Amniotic epithelial cell (primary cell): ENCODE results near the gene UVRAG.
A peak's percentile ranks its signal among the peaks of the same experiment; 100 is the strongest.

Experiments
- DNase-seq: peaks from one replicate; pipeline ENCODE4 v3.0.0-alpha.2; 2010; ENCODE audit warnings: low read depth

UVRAG gene

GRCh38 chr11:75809991-75810390 lies 5.0 kb upstream of the UVRAG start:
- no peak for DNase-seq

- no peak for DNase-seq
Observed at GRCh38 chr11:75810637-75811390, 4.2 kb upstream of the UVRAG start.

GRCh38 chr11:75811485-75811884 lies 3.5 kb upstream of the UVRAG start:
- no peak for DNase-seq

- DNase-seq, result no peak
Observed at GRCh38 chr11:75812542-75813040, 2.4 kb upstream of the UVRAG start.

- DNase-seq, result no peak
Observed at GRCh38 chr11:75813124-75813523, 1.9 kb upstream of the UVRAG start.

- DNase-seq, result no peak
Observed at GRCh38 chr11:75813622-75814039, 1.4 kb upstream of the UVRAG start.

- DNase-seq, result no peak
Observed at GRCh38 chr11:75814363-75814676, 690 bp upstream of the UVRAG start.

- DNase-seq, result peak; percentile 17
Observed at GRCh38 chr11:75815345-75816168, 547 bp downstream of the UVRAG start.

GRCh38 chr11:75816561-75817239 lies 1.7 kb downstream of the UVRAG start:
- DNase-seq, result peak; percentile 59

- DNase-seq, result peak; percentile 78
Observed at GRCh38 chr11:75820645-75821044, 5.6 kb downstream of the UVRAG start.

GRCh38 chr11:75821202-75821601 lies 6.2 kb downstream of the UVRAG start:
- no peak for DNase-seq

GRCh38 chr11:75822541-75822940 lies 7.5 kb downstream of the UVRAG start:
- no peak for DNase-seq

GRCh38 chr11:75823415-75823814 lies 8.4 kb downstream of the UVRAG start:
- DNase-seq, result no peak

- DNase-seq, result no peak
Observed at GRCh38 chr11:75823946-75824345, 8.9 kb downstream of the UVRAG start.

- no peak for DNase-seq
Observed at GRCh38 chr11:75826461-75827230, 11.6 kb downstream of the UVRAG start.

GRCh38 chr11:75827562-75827961 lies 12.6 kb downstream of the UVRAG start:
- no peak for DNase-seq

GRCh38 chr11:75831915-75832502 lies 17.0 kb downstream of the UVRAG start:
- no peak for DNase-seq

GRCh38 chr11:75834728-75835127 lies 19.7 kb downstream of the UVRAG start:
- no peak for DNase-seq

GRCh38 chr11:75836417-75836816 lies 21.4 kb downstream of the UVRAG start:
- DNase-seq, result no peak

GRCh38 chr11:75839851-75840250 lies 24.8 kb downstream of the UVRAG start:
- no peak for DNase-seq

- no peak for DNase-seq
Observed at GRCh38 chr11:75840522-75840921, 25.5 kb downstream of the UVRAG start.

GRCh38 chr11:75841739-75842138 lies 26.7 kb downstream of the UVRAG start:
- no peak for DNase-seq
